HG03025 (cell line): ENCODE results near the gene SLIT1.

Source experiments
- ATAC-seq: cut with Tn5 transposase; IDR thresholded peaks from one replicate; pipeline ENCODE4 v1.9.1; 2021; ENCODE audit warnings: mild to moderate bottlenecking, moderate library complexity; ENCODE audit not compliant: unreplicated experiment, low FRiP score

SLIT1 gene

GRCh38 chr10:96949039-96949683 lies 236.6 kb downstream of the SLIT1 start:
- ATAC-seq, result no peak
